ENCODE measurements around the gene DESI1. TPM values are rescaled to one million over a fixed set of nuclear protein-coding genes. Genes with fewer than 3 reads are reported as not detected.
"Not testable (repeated sequence)": the region's sequence is repeated elsewhere in the genome, so short reads cannot be mapped to it uniquely, and the experiment has no call there.

Gene DESI1
- total and polyA plus RNA-seq, 12 donors, result 22.7 to 73.1 (median 36.0) TPM

- peaks cover 0 to 97% (median 53%) of the 10 kb centered on the region in 9 donors for H3K36me3 ChIP-seq
- peaks cover 0 to 20% (median 7%) of the 10 kb centered on the region in 9 donors for H3K4me1 ChIP-seq
- intact Hi-C loops (cut with DNase I), result no loop called here
- TF ChIP-seq CTCF (IDR thresholded peaks at IDR 0.05), result no peak
- no peaks in the 10 kb centered on the region for H3K27me3 ChIP-seq
- WGBS, 2 donors, result 45 to 53% methylated on average over 7 of the region's 7 CpGs
- no peak overlapping the region for H3K4me3 ChIP-seq
- no peaks in the 10 kb centered on the region for H3K9me3 ChIP-seq
- peak in 7 of 8 donors; percentile 29 to 92 (median 82) for ATAC-seq
- DNase-seq, result peak; percentile 29 to 38
- H3K27ac ChIP-seq, result peak overlapping the region in 7 of 10 donors; percentile 9 to 63 (median 37)
These were observed 15.6 kb upstream of the DESI1 start for GRCh38 chr22:41636467-41636866.

- H3K27ac ChIP-seq; intact Hi-C loops (cut with DNase I); DNase-seq; H3K9me3 ChIP-seq; H3K4me3 ChIP-seq; ATAC-seq; H3K27me3 ChIP-seq: not testable (repeated sequence)
- H3K36me3 ChIP-seq, result peaks cover 0 to 95% (median 44%) of the 10 kb centered on the region in 9 donors
- WGBS, 2 donors, result 97 to 98% methylated on average over 8 of the region's 8 CpGs
- peaks cover 0 to 20% (median 9%) of the 10 kb centered on the region in 9 donors for H3K4me1 ChIP-seq
These were observed 13.8 kb upstream of the DESI1 start for GRCh38 chr22:41634610-41635009.

GRCh38 chr22:41631615-41632014, 10.8 kb upstream of the DESI1 start:
- H3K9me3 ChIP-seq; intact Hi-C loops (cut with DNase I); H3K4me3 ChIP-seq; H3K27me3 ChIP-seq; ATAC-seq; H3K27ac ChIP-seq; DNase-seq: not testable (repeated sequence)
- 97 to 99% methylated on average over 7 to 12 of the region's 23 CpGs for WGBS, 2 donors
- Histone ChIP-seq H3K36me3 (peaks cover 0 to 95% (median 34%) of the 10 kb centered on the region in 9 donors), H3K4me1 (peaks cover 0 to 14% (median 7%) of the 10 kb centered on the region in 9 donors)

- H3K4me1 ChIP-seq, result peaks cover 0 to 13% (median 3%) of the 10 kb centered on the region in 9 donors
- 96 to 97% methylated on average over 18 to 23 of the region's 28 CpGs for WGBS, 2 donors
- H3K27ac ChIP-seq; DNase-seq; intact Hi-C loops (cut with DNase I); ATAC-seq; H3K9me3 ChIP-seq; H3K27me3 ChIP-seq; H3K4me3 ChIP-seq: not testable (repeated sequence)
- peaks cover 0 to 95% (median 35%) of the 10 kb centered on the region in 9 donors for H3K36me3 ChIP-seq
These were observed 10.3 kb upstream of the DESI1 start for GRCh38 chr22:41631115-41631514.

- DNase-seq (no peak), ATAC-seq (no peak)
- intact Hi-C loops (cut with DNase I), result no loop called here
- Histone ChIP-seq H3K27me3 (no peaks in the 10 kb centered on the region), H3K4me1 (peaks cover 4 to 31% (median 21%) of the 10 kb centered on the region in 9 donors), H3K9me3 (no peaks in the 10 kb centered on the region), H3K36me3 (peaks cover 3 to 88% (median 58%) of the 10 kb centered on the region in 9 donors), H3K27ac (no peak overlapping the region), H3K4me3 (no peak overlapping the region)
- WGBS, 2 donors, result 93 to 97% methylated on average over 7 of the region's 7 CpGs
- no peak for TF ChIP-seq CTCF (IDR thresholded peaks at IDR 0.05)
These were observed 4.7 kb upstream of the DESI1 start for GRCh38 chr22:41625577-41625976.

- no peak for ATAC-seq
These were observed 1.0 kb upstream of the DESI1 start for GRCh38 chr22:41621911-41622179.

More at GRCh38 chr22:41621911-41622179, 1.0 kb upstream of the DESI1 start:
- Histone ChIP-seq H3K4me1 (peaks cover 10 to 54% (median 39%) of the 10 kb centered on the region in 9 donors), H3K27ac (peak overlapping the region in 9 of 10 donors; percentile 89 to 99 (median 96)), H3K36me3 (peaks cover 0 to 51% (median 34%) of the 10 kb centered on the region in 9 donors), H3K9me3 (no peaks in the 10 kb centered on the region), H3K27me3 (no peaks in the 10 kb centered on the region), H3K4me3 (peak overlapping the region; percentile 75 to 99 (median 87))
- intact Hi-C loops (cut with DNase I), result loop anchor here in 1 of 10 donors (1.0 kb wide), 1 partner anchor 78 kb away; the partner anchor contains the start of gene POLR3H
- DNase-seq, result no peak
- WGBS, 2 donors, result 4 to 6% methylated on average over 8 of the region's 8 CpGs
- TF ChIP-seq CTCF (IDR thresholded peaks at IDR 0.05), result no peak
